K562 (cell line): ENCODE measurements around the gene SULT6B1. TPM values are rescaled to one million over a fixed set of nuclear protein-coding genes. Genes with fewer than 3 reads are reported as not detected.

ENCODE experiments used
- ESRRB ChIP-seq: fragments of 250-450 bp; sonication (Bioruptor Pico); IDR thresholded peaks from 2 replicates; pipeline ENCODE4 v1.5.0; 2020; ENCODE audit warnings: mild to moderate bottlenecking, moderate library complexity, borderline replicate concordance
- HDAC6 ChIP-seq: IDR thresholded peaks from 2 replicates; pipeline ENCODE4 v1.6.1; 2012; ENCODE audit warnings: low read depth, mild to moderate bottlenecking, control low read depth, inconsistent platforms, low read length, moderate library complexity
- KAT7 ChIP-seq: sonication (generic); formaldehyde crosslinking; IDR thresholded peaks from 2 replicates; pipeline ENCODE4 v1.8.0; 2022; ENCODE audit warnings: missing genetic modification reagents, mild to moderate bottlenecking, borderline replicate concordance
- PCBP2 ChIP-seq: fragments of 200-400 bp; formaldehyde crosslinking; IDR thresholded peaks from 2 replicates; pipeline ENCODE4 v1.6.1; 2018; ENCODE audit warnings: low read length, low read depth, mild to moderate bottlenecking, moderate library complexity; ENCODE audit not compliant: poor library complexity, severe bottlenecking
- POLR2H ChIP-seq: IDR thresholded peaks from 2 replicates; pipeline ENCODE4 v1.6.1; 2016; ENCODE audit warnings: missing genetic modification characterization, low read depth, mild to moderate bottlenecking, control low read depth, missing compliant biosample characterization, moderate library complexity
- RBM25 ChIP-seq: fragments of 200-400 bp; formaldehyde crosslinking; IDR thresholded peaks from 2 replicates; pipeline ENCODE4 v1.6.1; 2018; ENCODE audit warnings: low read length, low read depth, moderate library complexity; ENCODE audit not compliant: severe bottlenecking
- SNIP1 ChIP-seq: fragments of 450-650 bp; IDR thresholded peaks from 2 replicates; pipeline ENCODE4 v1.7.1; 2017; ENCODE audit warnings: low read depth, mild to moderate bottlenecking
- ZFP1 ChIP-seq: fragments of 450-650 bp; formaldehyde crosslinking; IDR thresholded peaks from 2 replicates; pipeline ENCODE4 v1.4.0; 2020; ENCODE audit warnings: mild to moderate bottlenecking, mixed read lengths
- ZNF212 ChIP-seq: fragments of 450-650 bp; formaldehyde crosslinking; IDR thresholded peaks from 2 replicates; pipeline ENCODE4 v1.4.0; 2020; ENCODE audit warnings: mild to moderate bottlenecking
- polyA plus RNA-seq, 8 experiments: library from polyadenylated mRNA; depleted of rRNA in 4 of 8; stranded (reverse) in 5 of 8; unstranded in 3 of 8; fragments of >200 nt; fragmentation: Nextera tagmentation in 2 of 8; fragmentation: Illumina TruSeq in 1 of 8; extraction: Ambion mirVana in 2 of 8; extraction: Trizol in 1 of 8; gene quantifications; 2 replicates each; pipeline versions ENCODE4 v1.2.1 to v1.2.3, GENCODE V29; 2011 to 2014; ENCODE audit warnings: inconsistent platforms in 1 of 8, missing spikeins in 1 of 8
- total RNA-seq, 7 experiments: library from RNA; depleted of rRNA in 6 of 7; stranded (reverse); fragments of >200 nt in 6 of 7; fragmentation: Illumina TruSeq in 2 of 7; extraction: Trizol in 2 of 7; gene quantifications; 2 replicates each; pipeline versions ENCODE4 v1.2.1 to v1.2.3, GENCODE V29; 2011 to 2021; ENCODE audit warnings: low replicate concordance in 1 of 7
- TF ChIP-seq, protein P1 (sequence below): fragments of 250-450 bp; sonication (Bioruptor Pico); IDR thresholded peaks from 2 replicates; pipeline ENCODE4 v1.5.0; 2021
- TF ChIP-seq, protein P2 (sequence below): fragments of 250-450 bp; sonication (Bioruptor Pico); IDR thresholded peaks from 2 replicates; pipeline ENCODE4 v1.5.0; 2021; ENCODE audit warnings: mild to moderate bottlenecking, moderate library complexity
- TF ChIP-seq, protein P3 (sequence below), 2 experiments: IDR thresholded peaks; 2 replicates each; pipeline ENCODE4 v1.6.1; 2012; ENCODE audit warnings: improper control_type of control experiment in 2 of 2, low read depth in 2 of 2, low read length in 2 of 2, borderline replicate concordance in 1 of 2
- TF ChIP-seq, protein P4 (sequence below): fragments of 450-650 bp; formaldehyde crosslinking; IDR thresholded peaks from 2 replicates; pipeline ENCODE4 v1.4.0; 2022; ENCODE audit warnings: missing genetic modification characterization

SULT6B1 gene
- total and polyA plus RNA-seq, 9 of the 15 experiments (the other 6 are each of a cell fraction or from before 2014, with no cell fraction given), result not detected

DNA sequence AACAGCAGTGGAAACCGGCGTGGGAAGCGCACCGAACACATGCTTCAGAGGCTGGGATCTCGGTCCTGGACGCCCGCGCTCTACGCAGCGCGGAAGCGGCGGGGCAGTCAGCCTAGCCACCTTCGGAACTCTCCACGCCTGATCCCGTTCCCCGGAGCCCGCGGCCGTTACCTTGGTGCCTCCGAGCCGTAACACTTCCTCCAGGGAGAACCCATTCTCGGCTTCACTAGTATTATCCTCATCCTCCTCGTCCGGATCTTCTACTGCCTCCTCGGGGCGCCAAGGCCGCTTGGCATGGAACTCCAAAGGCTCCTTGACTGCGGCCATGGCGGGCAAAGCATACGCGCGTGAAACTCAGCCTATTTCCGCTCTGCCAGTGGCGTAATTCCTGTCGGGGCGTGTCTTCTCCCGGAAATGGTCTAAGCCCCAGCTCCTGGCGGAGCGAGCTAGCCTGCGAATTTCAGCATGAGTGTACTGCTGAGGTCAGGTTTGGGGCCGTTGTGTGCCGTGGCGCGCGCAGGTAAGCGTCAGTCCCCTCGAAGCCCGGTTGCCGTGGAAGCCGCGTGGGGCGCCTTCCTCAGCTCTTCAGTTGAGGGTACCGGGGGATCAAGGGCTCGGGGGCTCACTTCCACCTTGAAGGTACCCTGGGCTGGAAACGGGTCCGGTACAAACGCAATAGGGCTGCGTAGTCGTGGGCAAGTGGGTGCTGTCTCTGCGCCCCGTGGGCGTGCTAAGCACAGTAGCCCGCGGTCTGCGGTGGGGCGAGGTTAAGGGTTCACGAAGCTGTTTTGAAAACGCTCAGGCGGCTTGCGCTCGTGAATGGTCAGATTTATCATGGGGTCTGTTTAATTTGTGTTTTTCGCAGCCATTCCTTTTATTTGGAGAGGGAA lies 43.0 kb upstream of the SULT6B1 start, which contains the start of the genes CEBPZ and NDUFAF7 (continued):
- no peak for TF ChIP-seq RBM25
- TF ChIP-seq ZNF212, result no peak
- no peak for TF ChIP-seq PCBP2
- TF ChIP-seq POLR2H (tag), result peak; percentile 79
- no peak for TF ChIP-seq ZFP1 (CRISPR knock-in tag)
- TF ChIP-seq, protein P1, sequence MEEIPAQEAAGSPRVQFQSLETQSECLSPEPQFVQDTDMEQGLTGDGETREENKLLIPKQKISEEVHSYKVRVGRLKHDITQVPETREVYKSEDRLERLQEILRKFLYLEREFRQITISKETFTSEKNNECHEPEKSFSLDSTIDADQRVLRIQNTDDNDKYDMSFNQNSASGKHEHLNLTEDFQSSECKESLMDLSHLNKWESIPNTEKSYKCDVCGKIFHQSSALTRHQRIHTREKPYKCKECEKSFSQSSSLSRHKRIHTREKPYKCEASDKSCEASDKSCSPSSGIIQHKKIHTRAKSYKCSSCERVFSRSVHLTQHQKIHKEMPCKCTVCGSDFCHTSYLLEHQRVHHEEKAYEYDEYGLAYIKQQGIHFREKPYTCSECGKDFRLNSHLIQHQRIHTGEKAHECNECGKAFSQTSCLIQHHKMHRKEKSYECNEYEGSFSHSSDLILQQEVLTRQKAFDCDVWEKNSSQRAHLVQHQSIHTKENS, result no peak
- TF ChIP-seq, protein P2, sequence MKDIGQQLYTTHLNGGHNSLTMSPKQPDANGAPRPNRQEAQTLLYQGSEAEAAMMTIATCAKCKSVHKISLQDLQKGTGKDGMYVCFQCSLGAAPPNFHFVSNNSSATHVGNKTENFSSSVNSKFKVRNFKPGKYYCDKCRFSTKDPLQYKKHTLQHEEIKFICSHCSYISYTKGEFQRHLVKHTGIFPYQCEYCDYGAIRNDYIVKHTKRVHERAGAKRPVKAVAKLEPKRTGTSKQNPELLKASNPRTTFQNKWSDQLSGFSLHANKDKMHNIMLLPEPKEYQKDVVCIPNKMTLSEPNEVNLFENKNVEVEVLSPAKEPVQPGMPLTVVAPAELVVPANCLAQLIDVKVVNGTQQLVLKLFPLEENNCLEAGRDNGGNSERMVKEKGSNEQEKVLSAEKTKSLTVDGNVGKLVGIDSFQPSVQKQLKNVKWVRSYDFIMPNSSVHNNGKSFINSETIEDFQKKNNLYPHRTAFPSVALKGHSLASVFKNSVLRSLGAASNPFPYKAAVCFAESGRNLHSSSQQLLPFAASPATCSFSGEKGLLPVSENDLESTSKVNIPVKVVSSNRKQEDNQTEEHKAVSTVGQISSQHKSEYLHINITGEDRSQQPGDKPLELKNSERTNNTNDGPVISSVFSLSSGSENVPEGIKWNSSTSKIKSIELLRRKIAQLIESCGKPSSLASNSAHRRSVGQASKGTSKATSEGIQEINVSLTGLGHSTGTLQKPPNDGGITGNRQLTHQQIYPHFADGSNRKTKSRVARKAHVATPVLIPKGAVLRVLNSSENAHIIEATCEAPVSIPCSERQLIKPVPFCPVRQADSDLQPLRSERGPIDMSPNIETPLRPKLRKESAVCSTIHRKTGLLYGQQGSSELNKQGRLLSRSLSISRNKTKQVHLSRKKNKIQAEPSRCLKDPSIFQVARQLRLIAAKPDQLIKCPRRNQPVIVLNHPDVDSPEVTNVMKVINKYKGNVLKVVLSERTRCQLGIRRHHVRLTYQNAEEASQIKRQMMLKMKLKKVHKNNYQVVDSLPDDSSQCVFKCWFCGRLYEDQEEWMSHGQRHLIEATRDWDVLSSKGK, result no peak
- TF ChIP-seq SNIP1, result no peak
- TF ChIP-seq, protein P3, sequence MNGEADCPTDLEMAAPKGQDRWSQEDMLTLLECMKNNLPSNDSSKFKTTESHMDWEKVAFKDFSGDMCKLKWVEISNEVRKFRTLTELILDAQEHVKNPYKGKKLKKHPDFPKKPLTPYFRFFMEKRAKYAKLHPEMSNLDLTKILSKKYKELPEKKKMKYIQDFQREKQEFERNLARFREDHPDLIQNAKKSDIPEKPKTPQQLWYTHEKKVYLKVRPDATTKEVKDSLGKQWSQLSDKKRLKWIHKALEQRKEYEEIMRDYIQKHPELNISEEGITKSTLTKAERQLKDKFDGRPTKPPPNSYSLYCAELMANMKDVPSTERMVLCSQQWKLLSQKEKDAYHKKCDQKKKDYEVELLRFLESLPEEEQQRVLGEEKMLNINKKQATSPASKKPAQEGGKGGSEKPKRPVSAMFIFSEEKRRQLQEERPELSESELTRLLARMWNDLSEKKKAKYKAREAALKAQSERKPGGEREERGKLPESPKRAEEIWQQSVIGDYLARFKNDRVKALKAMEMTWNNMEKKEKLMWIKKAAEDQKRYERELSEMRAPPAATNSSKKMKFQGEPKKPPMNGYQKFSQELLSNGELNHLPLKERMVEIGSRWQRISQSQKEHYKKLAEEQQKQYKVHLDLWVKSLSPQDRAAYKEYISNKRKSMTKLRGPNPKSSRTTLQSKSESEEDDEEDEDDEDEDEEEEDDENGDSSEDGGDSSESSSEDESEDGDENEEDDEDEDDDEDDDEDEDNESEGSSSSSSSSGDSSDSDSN (IDR thresholded peaks at IDR 0.05; ENCODE audit: borderline replicate concordance in 1 of 2, low read depth in 2 of 2, low read length in 2 of 2), result peak in 1 of 2 experiments; percentile 21; a peak in 1 of 4 replicates
- TF ChIP-seq HDAC6, result no peak
- TF ChIP-seq, protein P4, sequence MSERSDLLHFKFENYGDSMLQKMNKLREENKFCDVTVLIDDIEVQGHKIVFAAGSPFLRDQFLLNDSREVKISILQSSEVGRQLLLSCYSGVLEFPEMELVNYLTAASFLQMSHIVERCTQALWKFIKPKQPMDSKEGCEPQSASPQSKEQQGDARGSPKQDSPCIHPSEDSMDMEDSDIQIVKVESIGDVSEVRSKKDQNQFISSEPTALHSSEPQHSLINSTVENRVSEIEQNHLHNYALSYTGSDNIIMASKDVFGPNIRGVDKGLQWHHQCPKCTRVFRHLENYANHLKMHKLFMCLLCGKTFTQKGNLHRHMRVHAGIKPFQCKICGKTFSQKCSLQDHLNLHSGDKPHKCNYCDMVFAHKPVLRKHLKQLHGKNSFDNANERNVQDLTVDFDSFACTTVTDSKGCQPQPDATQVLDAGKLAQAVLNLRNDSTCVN (CRISPR knock-in tag), result no peak
- peak; percentile 88; the same call in 1 of the 2 replicates for TF ChIP-seq KAT7 (CRISPR knock-in tag)
- TF ChIP-seq ESRRB (CRISPR knock-in tag), result no peak
